Right atrium auricular region (tissue), 2 donors: ENCODE data around the gene VIL1. TPM values are rescaled to one million over a fixed set of nuclear protein-coding genes. Genes with fewer than 3 reads are reported as not detected.

Source experiments
- DNase-seq: peaks from one replicate; pipeline ENCODE4 v3.0.0-alpha.2; 2019; ENCODE audit warnings: low spot score
- H3K27ac ChIP-seq, 2 donors: fragments of 200-600 bp; sonication (generic); 1 replicate in 1 of 2; 2 replicates in 1 of 2; pipeline ENCODE4 v1.5.1; 2016 to 2019
- H3K27me3 ChIP-seq, 2 donors: fragments of 200-600 bp; sonication (generic); one replicate each; pipeline versions ENCODE4 v1.5.1 to v1.6.0; 2017 to 2019
- H3K36me3 ChIP-seq: fragments of 200-600 bp; sonication (generic); one replicate; pipeline ENCODE4 v1.5.1; 2016
- H3K4me1 ChIP-seq, 2 donors: fragments of 200-600 bp; sonication (generic); one replicate each; pipeline versions ENCODE4 v1.5.1 to v1.6.0; 2017 to 2019
- H3K4me3 ChIP-seq, 2 donors: fragments of 200-600 bp; sonication (generic); 1 replicate in 1 of 2; 2 replicates in 1 of 2; pipeline ENCODE4 v1.5.1; 2017 to 2019; ENCODE audit warnings: mild to moderate bottlenecking in 1 of 2, moderate library complexity in 1 of 2
- H3K9me3 ChIP-seq, 2 donors: fragments of 200-600 bp; sonication (generic); one replicate each; pipeline ENCODE4 v1.5.1; 2019
- total RNA-seq, 2 donors: library from RNA; depleted of rRNA; stranded (reverse); fragments of >200 nt; gene quantifications; one replicate each; pipeline ENCODE4 v1.1.0, GENCODE V29; 2016
- TF ChIP-seq, protein P1 (sequence below), 2 donors: fragments of 200-600 bp; sonication (generic); IDR thresholded peaks; one replicate each; pipeline ENCODE4 v1.5.1; 2019; ENCODE audit warnings: antibody characterized with exemption in 2 of 2

VIL1 gene
- total RNA-seq, 2 donors from 2014 or later: not detected

- no peaks in the 10 kb centered on the region for H3K36me3 ChIP-seq
- peak; percentile 93 for DNase-seq
- peak overlapping the region; percentile 98 to 99 for H3K27ac ChIP-seq
- TF ChIP-seq, protein P1, sequence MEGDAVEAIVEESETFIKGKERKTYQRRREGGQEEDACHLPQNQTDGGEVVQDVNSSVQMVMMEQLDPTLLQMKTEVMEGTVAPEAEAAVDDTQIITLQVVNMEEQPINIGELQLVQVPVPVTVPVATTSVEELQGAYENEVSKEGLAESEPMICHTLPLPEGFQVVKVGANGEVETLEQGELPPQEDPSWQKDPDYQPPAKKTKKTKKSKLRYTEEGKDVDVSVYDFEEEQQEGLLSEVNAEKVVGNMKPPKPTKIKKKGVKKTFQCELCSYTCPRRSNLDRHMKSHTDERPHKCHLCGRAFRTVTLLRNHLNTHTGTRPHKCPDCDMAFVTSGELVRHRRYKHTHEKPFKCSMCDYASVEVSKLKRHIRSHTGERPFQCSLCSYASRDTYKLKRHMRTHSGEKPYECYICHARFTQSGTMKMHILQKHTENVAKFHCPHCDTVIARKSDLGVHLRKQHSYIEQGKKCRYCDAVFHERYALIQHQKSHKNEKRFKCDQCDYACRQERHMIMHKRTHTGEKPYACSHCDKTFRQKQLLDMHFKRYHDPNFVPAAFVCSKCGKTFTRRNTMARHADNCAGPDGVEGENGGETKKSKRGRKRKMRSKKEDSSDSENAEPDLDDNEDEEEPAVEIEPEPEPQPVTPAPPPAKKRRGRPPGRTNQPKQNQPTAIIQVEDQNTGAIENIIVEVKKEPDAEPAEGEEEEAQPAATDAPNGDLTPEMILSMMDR (IDR thresholded peaks at IDR 0.05): peak; percentile 94 to 98
- peaks cover 0 to 37% of the 10 kb centered on the region in 2 donors for H3K4me1 ChIP-seq
- no peaks in the 10 kb centered on the region for H3K9me3 ChIP-seq
- H3K4me3 ChIP-seq: peak overlapping the region; percentile 93 to 96
- H3K27me3 ChIP-seq: no peaks in the 10 kb centered on the region
Measured at GRCh38 chr2:218395826-218396687, 22.9 kb upstream of the VIL1 start.

DNA sequence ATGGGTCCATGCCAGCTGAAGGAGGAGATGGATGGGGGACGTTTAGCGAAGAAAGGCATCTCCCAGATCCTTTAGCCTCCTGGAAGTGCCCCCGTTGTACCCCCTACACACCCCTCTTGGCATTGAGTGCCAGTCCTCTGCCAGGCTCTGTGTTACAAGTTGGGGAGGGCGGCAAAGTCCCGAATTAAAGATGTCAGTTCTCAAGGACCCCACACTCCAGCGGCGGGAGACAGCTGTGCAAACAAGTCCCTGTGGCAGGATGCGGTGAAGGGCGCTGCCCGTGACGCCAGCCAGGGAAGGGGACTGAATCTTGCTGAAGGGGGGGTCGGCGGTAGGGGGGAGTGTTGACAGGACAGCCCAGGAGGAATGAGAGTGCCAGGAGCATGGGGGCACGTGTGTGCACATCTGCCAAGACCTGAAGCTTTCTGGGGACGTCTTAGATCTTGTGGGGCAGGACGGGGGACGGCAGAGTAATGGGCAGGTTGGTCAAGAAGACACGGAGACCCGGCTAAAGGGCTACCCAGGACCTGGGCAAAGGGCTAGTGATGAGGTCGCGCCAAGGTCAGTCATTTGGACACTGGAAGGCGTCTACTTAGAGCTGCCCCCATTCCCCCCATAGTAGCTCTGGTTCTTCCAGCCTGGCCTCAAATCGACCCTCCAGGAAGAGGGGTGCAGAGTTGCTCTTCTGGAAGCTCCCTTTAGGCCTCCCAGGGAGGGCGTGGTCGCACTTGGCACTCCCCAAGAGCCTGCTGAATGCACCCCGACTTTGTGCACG, 22.0 kb upstream of the VIL1 start:
- TF ChIP-seq, protein P1 (IDR thresholded peaks at IDR 0.05): no peak
- H3K27me3 ChIP-seq: no peaks in the 10 kb centered on the region
- H3K36me3 ChIP-seq: peaks cover 6% of the 10 kb centered on the region
- no peaks in the 10 kb centered on the region for H3K9me3 ChIP-seq
- peak overlapping the region; percentile 98 to 99 for H3K27ac ChIP-seq
- H3K4me3 ChIP-seq: peak overlapping the region; percentile 93 to 96
- peak; percentile 87 for DNase-seq
- peaks cover 0 to 45% of the 10 kb centered on the region in 2 donors for H3K4me1 ChIP-seq

- no peaks in the 10 kb centered on the region for H3K9me3 ChIP-seq
Measured at GRCh38 chr2:218397463-218397819, 21.5 kb upstream of the VIL1 start.

GRCh38 chr2:218397820-218398436, 21.0 kb upstream of the VIL1 start:
- no peaks in the 10 kb centered on the region for H3K9me3 ChIP-seq
- peak overlapping the region; percentile 98 to 99 for H3K27ac ChIP-seq
- H3K36me3 ChIP-seq: peaks cover 16% of the 10 kb centered on the region
- DNase-seq: peak; percentile 86
- TF ChIP-seq, protein P1 (IDR thresholded peaks at IDR 0.05): no peak
- H3K27me3 ChIP-seq: no peaks in the 10 kb centered on the region
- peaks cover 0 to 55% of the 10 kb centered on the region in 2 donors for H3K4me1 ChIP-seq
- peak overlapping the region; percentile 93 to 96 for H3K4me3 ChIP-seq

More at GRCh38 chr2:218397463-218397819, 21.5 kb upstream of the VIL1 start:
- TF ChIP-seq, protein P1 (IDR thresholded peaks at IDR 0.05): no peak
- H3K36me3 ChIP-seq: peaks cover 11% of the 10 kb centered on the region
- no peaks in the 10 kb centered on the region for H3K27me3 ChIP-seq
- H3K4me1 ChIP-seq: peaks cover 0 to 51% of the 10 kb centered on the region in 2 donors
- no peak for DNase-seq
- H3K4me3 ChIP-seq: peak overlapping the region; percentile 93 to 96
- peak overlapping the region; percentile 98 to 99 for H3K27ac ChIP-seq

- Histone ChIP-seq H3K36me3 (peaks cover 24% of the 10 kb centered on the region), H3K4me1 (peaks cover 0 to 60% of the 10 kb centered on the region in 2 donors), H3K27me3 (no peaks in the 10 kb centered on the region), H3K9me3 (no peaks in the 10 kb centered on the region), H3K4me3 (peak overlapping the region; percentile 93 to 96), H3K27ac (peak overlapping the region; percentile 98 to 99)
- TF ChIP-seq, protein P1 (IDR thresholded peaks at IDR 0.05): no peak
- DNase-seq: peak; percentile 80
Measured at GRCh38 chr2:218398437-218399390, 20.2 kb upstream of the VIL1 start.
